ENCODE data around the gene ATAD5.
A peak's percentile ranks its signal among the peaks of the same experiment; 100 is the strongest.
"Not testable (repeated sequence)": the region's sequence is repeated elsewhere in the genome, so short reads cannot be mapped to it uniquely, and the experiment has no call there.

ATAD5 gene

DNA sequence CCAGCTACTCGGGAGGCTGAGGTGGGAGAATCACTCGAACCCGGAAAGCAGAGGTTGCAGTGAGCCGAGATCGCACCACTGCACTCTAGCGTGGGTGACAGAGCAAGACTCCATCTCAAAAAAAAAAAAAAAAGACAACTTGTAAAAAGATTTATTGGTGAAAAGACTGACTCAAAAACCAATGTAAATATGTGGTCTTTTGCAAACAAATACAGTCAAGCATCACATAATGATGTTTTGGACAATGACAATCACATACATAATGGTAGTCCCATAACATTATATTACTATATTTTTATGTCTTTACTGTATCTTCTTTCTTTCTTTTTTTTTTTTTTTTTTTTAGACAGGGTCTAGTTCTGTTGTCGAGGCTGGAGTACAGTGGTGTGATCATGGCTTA is 15.6 kb upstream of the ATAD5 start:
- no peak for DNase-seq (ENCODE audit: extremely low spot score)
- CTCF ChIA-PET: no interaction called here
- TF ChIP-seq FOXA1 (IDR thresholded peaks at IDR 0.05) (no peak), FOXK2 (IDR thresholded peaks at IDR 0.05) (no peak), SUZ12 (IDR thresholded peaks at IDR 0.05) (no peak), HDGF (IDR thresholded peaks at IDR 0.05; ENCODE audit: borderline replicate concordance) (no peak), SP1 (IDR thresholded peaks at IDR 0.05) (no peak), TARDBP (IDR thresholded peaks at IDR 0.05) (no peak), ZNF384 (IDR thresholded peaks at IDR 0.05) (no peak), ARNT (IDR thresholded peaks at IDR 0.05) (no peak)
- POLR2A ChIA-PET: interaction anchor here (1.3 kb wide), 1 partner anchor 8 kb away, joined by 3 read pairs; the partner anchor contains the start of gene CRLF3

DNA sequence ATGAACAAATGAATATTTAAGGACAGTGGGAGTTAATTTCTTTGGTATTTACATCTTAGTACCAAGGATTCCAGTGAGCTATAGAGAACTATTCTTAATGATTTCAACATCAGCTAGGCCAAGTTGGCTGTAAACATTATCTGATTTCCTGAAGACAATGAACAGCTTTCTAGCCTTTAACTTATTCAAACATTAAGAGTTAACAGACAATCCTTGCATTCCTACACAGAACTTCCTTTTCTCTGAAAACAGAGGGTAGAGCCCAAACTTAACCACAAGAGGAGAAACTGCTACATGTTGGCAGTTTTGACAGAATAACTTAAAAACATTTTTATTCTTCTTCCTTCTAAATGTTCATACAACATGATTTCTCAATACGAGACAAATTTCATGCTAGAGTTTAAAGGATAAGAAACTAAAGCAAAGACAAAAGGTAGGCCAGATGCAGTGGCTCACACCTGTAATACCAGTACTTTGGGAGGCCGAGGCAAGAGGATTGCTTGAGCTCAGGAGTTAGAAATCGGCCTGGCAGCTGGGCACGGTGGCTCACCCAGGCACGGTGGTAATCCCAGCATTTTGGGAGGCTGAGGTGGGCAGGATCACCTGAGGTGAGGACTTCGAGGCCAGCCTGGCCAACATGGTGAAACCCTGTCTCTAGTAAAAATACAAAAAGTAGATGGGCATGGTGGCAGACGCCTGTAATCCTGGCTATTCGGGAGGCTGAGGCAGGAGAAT is 11.6 kb upstream of the ATAD5 start:
- no peak for DNase-seq (ENCODE audit: extremely low spot score)
- ChIA-PET POLR2A (no interaction called here), CTCF (interaction anchor here (0.6 kb wide), 2 partner anchors 10 to 227 kb away, joined by 3 to 4 read pairs; no protein-coding TSS in a partner anchor)
- TF ChIP-seq TARDBP (IDR thresholded peaks at IDR 0.05): no peak
- TF ChIP-seq FOXA1 (IDR thresholded peaks at IDR 0.05): no peak
- TF ChIP-seq ZNF384 (IDR thresholded peaks at IDR 0.05): no peak
- no peak for TF ChIP-seq CTBP1 (IDR thresholded peaks at IDR 0.05; ENCODE audit: borderline replicate concordance)
- no peak for TF ChIP-seq SP1 (IDR thresholded peaks at IDR 0.05)
- no peak for TF ChIP-seq ELF4 (IDR thresholded peaks at IDR 0.05)
- no peak for TF ChIP-seq L3MBTL2 (conservative IDR thresholded peaks at IDR 0.05)
- TF ChIP-seq, protein P1, sequence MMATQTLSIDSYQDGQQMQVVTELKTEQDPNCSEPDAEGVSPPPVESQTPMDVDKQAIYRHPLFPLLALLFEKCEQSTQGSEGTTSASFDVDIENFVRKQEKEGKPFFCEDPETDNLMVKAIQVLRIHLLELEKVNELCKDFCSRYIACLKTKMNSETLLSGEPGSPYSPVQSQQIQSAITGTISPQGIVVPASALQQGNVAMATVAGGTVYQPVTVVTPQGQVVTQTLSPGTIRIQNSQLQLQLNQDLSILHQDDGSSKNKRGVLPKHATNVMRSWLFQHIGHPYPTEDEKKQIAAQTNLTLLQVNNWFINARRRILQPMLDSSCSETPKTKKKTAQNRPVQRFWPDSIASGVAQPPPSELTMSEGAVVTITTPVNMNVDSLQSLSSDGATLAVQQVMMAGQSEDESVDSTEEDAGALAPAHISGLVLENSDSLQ (IDR thresholded peaks at IDR 0.05): no peak
- no peak for TF ChIP-seq FOXM1 (IDR thresholded peaks at IDR 0.05; ENCODE audit: borderline replicate concordance)
- no peak for TF ChIP-seq LEF1 (IDR thresholded peaks at IDR 0.05; ENCODE audit: borderline replicate concordance)
- TF ChIP-seq FOXK2 (IDR thresholded peaks at IDR 0.05): no peak
- TF ChIP-seq HDGF (IDR thresholded peaks at IDR 0.05; ENCODE audit: borderline replicate concordance): no peak
- TF ChIP-seq BHLHE40 (IDR thresholded peaks at IDR 0.05; ENCODE audit: borderline replicate concordance): no peak

DNA sequence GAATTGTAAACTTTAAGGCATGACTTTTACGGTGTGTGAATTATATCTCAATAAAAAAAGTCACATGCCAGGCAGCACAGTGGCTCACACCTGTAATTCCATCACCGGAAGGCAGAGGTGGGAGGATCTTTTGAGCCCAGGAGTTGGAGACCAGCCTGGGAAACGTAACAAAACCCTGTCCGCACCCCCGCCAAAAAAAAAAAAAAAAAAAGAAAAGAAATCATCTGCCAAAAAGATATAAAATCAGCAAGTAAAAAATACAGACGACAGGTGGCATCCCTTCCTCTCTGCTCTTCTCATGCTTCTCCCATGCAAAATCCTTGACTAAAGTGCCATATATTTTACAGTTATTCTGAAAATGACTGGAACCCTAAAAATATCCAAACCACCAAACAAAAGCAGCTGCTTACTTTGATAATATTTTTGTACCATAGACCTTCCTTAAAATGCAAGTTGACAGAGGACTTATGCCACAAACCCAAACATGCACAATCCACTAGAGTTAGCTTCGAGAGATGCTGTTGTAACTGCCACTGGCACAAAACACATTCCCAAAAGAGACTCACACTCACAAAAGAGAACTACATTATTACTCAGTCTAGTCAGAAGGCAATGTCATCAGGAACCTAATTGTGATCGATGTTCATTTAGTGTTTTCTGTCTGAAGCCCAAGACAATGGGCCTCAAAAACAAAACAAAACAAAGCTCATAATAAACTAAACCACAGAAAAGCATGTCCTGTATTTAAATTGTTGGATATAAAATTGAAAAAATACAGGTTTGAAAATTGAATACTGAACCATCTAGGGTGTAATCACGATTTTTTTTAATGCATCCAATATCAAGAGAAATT is 9.7 kb upstream of the ATAD5 start:
- ChIA-PET CTCF (interaction anchor here (0.7 to 0.8 kb wide), 2 partner anchors 46 to 392 kb away, joined by 3 read pairs; no protein-coding TSS in a partner anchor), POLR2A (interaction anchor here (0.6 to 1.2 kb wide), 2 partner anchors 10 to 31 kb away, joined by 3 to 4 read pairs; partner anchors contain the start of gene ATAD5)
- TF ChIP-seq LEF1 (IDR thresholded peaks at IDR 0.05; ENCODE audit: borderline replicate concordance) (no peak), ZNF384 (IDR thresholded peaks at IDR 0.05) (no peak), FOXK2 (IDR thresholded peaks at IDR 0.05) (no peak), NFRKB (IDR thresholded peaks at IDR 0.05) (no peak), HDGF (IDR thresholded peaks at IDR 0.05; ENCODE audit: borderline replicate concordance) (no peak), CTBP1 (IDR thresholded peaks at IDR 0.05; ENCODE audit: borderline replicate concordance) (no peak), L3MBTL2 (conservative IDR thresholded peaks at IDR 0.05) (no peak)
- TF ChIP-seq, protein P1 (IDR thresholded peaks at IDR 0.05): 0 out of 2 replicates have a peak, but pooled peaks have one; percentile 16
- DNase-seq (ENCODE audit: extremely low spot score): no peak

DNA sequence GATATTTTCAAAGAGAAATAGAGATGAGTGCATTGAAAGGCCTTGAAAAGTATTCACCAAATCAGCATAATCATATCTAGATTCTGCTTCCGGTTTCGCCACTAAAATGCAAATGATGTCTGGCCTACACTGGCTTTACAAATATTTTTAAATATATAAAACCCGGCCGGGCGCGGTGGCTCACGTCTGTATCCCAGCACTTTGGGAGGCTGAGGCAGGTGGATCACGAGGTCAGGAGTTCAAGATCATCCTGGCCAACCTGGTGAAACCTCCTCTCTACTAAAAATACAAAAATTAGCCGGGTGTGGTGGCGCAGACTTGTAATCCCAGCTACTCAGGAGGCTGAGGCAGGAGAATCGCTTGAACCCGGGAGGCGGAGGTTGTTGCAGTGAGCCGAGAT is 8.8 kb upstream of the ATAD5 start:
- DNase-seq (ENCODE audit: extremely low spot score); CTCF ChIA-PET: not testable (repeated sequence)
- POLR2A ChIA-PET: interaction anchor here (1.2 to 3.8 kb wide), 2 partner anchors 9 to 13 kb away, joined by 4 to 14 read pairs; partner anchors contain the start of gene ATAD5

DNA sequence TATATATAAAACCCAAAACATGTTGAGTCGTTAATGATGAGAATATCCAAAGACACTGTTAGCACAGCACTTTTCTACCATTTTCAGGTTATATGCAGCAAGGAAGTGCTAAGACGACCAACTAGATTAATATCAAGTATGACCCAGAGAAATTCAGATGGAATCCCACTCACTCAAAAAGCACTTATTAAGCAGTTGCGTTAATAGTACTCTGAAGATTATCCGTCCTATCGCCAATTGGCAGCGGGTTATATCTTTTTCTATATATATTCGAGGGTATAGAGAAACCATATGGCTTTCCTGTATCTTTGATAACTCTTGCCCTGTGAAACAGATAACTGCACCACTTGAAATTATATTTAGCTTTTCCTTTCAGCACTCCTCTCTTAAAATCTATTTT is 8.3 kb upstream of the ATAD5 start:
- POLR2A ChIA-PET: interaction anchor here (2.1 to 3.8 kb wide), 2 partner anchors 10 to 14 kb away, joined by 5 to 14 read pairs; no protein-coding TSS in a partner anchor
- CTCF ChIA-PET: interaction anchor here (0.6 to 1.3 kb wide), 2 partner anchors 17 to 59 kb away, joined by 4 to 10 read pairs; no protein-coding TSS in a partner anchor
- DNase-seq (ENCODE audit: extremely low spot score): no peak
- TF ChIP-seq FOXM1 (IDR thresholded peaks at IDR 0.05; ENCODE audit: borderline replicate concordance): no peak
- no peak for TF ChIP-seq NFRKB (IDR thresholded peaks at IDR 0.05)
- no peak for TF ChIP-seq SP1 (IDR thresholded peaks at IDR 0.05)
- no peak for TF ChIP-seq FOXA1 (IDR thresholded peaks at IDR 0.05)
- TF ChIP-seq ELF4 (IDR thresholded peaks at IDR 0.05): no peak
- TF ChIP-seq FOXK2 (IDR thresholded peaks at IDR 0.05): no peak
- TF ChIP-seq ARNT (IDR thresholded peaks at IDR 0.05): no peak
- no peak for TF ChIP-seq BHLHE40 (IDR thresholded peaks at IDR 0.05; ENCODE audit: borderline replicate concordance)
- TF ChIP-seq, protein P1 (IDR thresholded peaks at IDR 0.05): no peak
- no peak for TF ChIP-seq LEF1 (IDR thresholded peaks at IDR 0.05; ENCODE audit: borderline replicate concordance)
- no peak for TF ChIP-seq ZNF384 (IDR thresholded peaks at IDR 0.05)
- no peak for TF ChIP-seq HDGF (IDR thresholded peaks at IDR 0.05; ENCODE audit: borderline replicate concordance)
- no peak for TF ChIP-seq L3MBTL2 (conservative IDR thresholded peaks at IDR 0.05)
- TF ChIP-seq SUZ12 (IDR thresholded peaks at IDR 0.05): no peak
